HepG2 (cell line): ENCODE measurements around the gene BCAM. TPM values are rescaled to one million over a fixed set of nuclear protein-coding genes. Genes with fewer than 3 reads are reported as not detected.

Experiments used
- DR1 ChIP-seq: sonication (generic); formaldehyde crosslinking; IDR thresholded peaks from 2 replicates; pipeline ENCODE4 v1.8.0; 2021; ENCODE audit warnings: mild to moderate bottlenecking, missing genetic modification reagents, inconsistent platforms
- NBN ChIP-seq: fragments of 450-650 bp; conservative IDR thresholded peaks from 2 replicates; pipeline ENCODE4 v1.6.1; 2017
- PHF21A ChIP-seq: sonication (generic); formaldehyde crosslinking; IDR thresholded peaks from 2 replicates; pipeline ENCODE4 v1.5.0; 2020; ENCODE audit warnings: mild to moderate bottlenecking, missing genetic modification reagents
- RELA ChIP-seq: sonication (generic); formaldehyde crosslinking; IDR thresholded peaks from 2 replicates; pipeline ENCODE4 v1.4.0; 2020; ENCODE audit warnings: missing genetic modification reagents
- RXRA ChIP-seq: sonication (generic); formaldehyde crosslinking; IDR thresholded peaks from 2 replicates; pipeline ENCODE4 v1.5.1; 2020; ENCODE audit warnings: missing genetic modification reagents
- SMC3 ChIP-seq: IDR thresholded peaks from 2 replicates; pipeline ENCODE4 v1.6.1; 2011; ENCODE audit warnings: low read length, improper control_type of control experiment
- SOX6 ChIP-seq, 2 experiments: fragments of 450-650 bp in 1 of 2; sonication (generic) in 1 of 2; formaldehyde crosslinking in 1 of 2; IDR thresholded peaks; 2 replicates each; pipeline versions ENCODE4 v1.4.0 to v1.6.1; 2017 to 2020; ENCODE audit warnings: antibody characterized with exemption in 1 of 2, mild to moderate bottlenecking in 1 of 2, missing genetic modification reagents in 1 of 2
- TCF12 ChIP-seq, 2 experiments: fragments of 450-650 bp in 1 of 2; sonication (generic) in 1 of 2; formaldehyde crosslinking in 1 of 2; IDR thresholded peaks; 2 replicates each; pipeline versions ENCODE4 v1.6.1 to v1.8.0; 2017 to 2022; ENCODE audit warnings: antibody characterized with exemption in 1 of 2, mild to moderate bottlenecking in 1 of 2, missing genetic modification reagents in 1 of 2, moderate library complexity in 1 of 2
- ZNF17 ChIP-seq: sonication (generic); formaldehyde crosslinking; IDR thresholded peaks from 2 replicates; pipeline ENCODE4 v1.5.0; 2020; ENCODE audit warnings: mild to moderate bottlenecking, missing genetic modification reagents
- ZNF382 ChIP-seq: sonication (generic); formaldehyde crosslinking; IDR thresholded peaks from 2 replicates; pipeline ENCODE4 v1.5.0; 2020; ENCODE audit warnings: missing genetic modification reagents, mild to moderate bottlenecking, borderline replicate concordance
- ZNF432 ChIP-seq: sonication (generic); formaldehyde crosslinking; IDR thresholded peaks from 2 replicates; pipeline ENCODE4 v1.5.0; 2020; ENCODE audit warnings: missing genetic modification reagents, mild to moderate bottlenecking, borderline replicate concordance
- polyA plus RNA-seq, 8 experiments: library from polyadenylated mRNA; depleted of rRNA in 3 of 8; stranded (reverse) in 7 of 8; unstranded in 1 of 8; fragments of >200 nt; fragmentation: Illumina TruSeq in 4 of 8; extraction: Trizol in 4 of 8; gene quantifications; 2 replicates each; pipeline versions ENCODE4 v1.2.1 to v1.2.3, GENCODE V29; 2011 to 2016; ENCODE audit warnings: low read depth in 4 of 8, missing spikeins in 1 of 8, mixed read lengths in 1 of 8; ENCODE audit not compliant: insufficient read depth in 1 of 8
- total RNA-seq, 5 experiments: library from RNA; depleted of rRNA; stranded (reverse); fragments of >200 nt; fragmentation: Illumina TruSeq; extraction: Trizol; gene quantifications; 2 replicates each; pipeline ENCODE4 v1.2.3, GENCODE V29; 2016; ENCODE audit warnings: low read depth in 1 of 5
- TF ChIP-seq, protein P1 (sequence below): sonication (generic); formaldehyde crosslinking; IDR thresholded peaks from 2 replicates; pipeline ENCODE4 v1.9.0; 2021; ENCODE audit warnings: missing genetic modification reagents, borderline replicate concordance
- TF ChIP-seq, protein P2 (sequence below): sonication (generic); formaldehyde crosslinking; IDR thresholded peaks from one replicate; pipeline ENCODE4 v1.5.1; 2020; ENCODE audit warnings: mild to moderate bottlenecking, missing genetic modification reagents; ENCODE audit errors: not compliant biosample characterization
- TF ChIP-seq, protein P3 (sequence below): sonication (generic); formaldehyde crosslinking; IDR thresholded peaks from 2 replicates; pipeline ENCODE4 v1.4.0; 2020; ENCODE audit warnings: missing genetic modification reagents
- TF ChIP-seq, protein P4 (sequence below): sonication (generic); formaldehyde crosslinking; conservative IDR thresholded peaks from 2 replicates; pipeline ENCODE4 v1.8.0; 2022; ENCODE audit warnings: missing genetic modification reagents

Gene BCAM
- total and polyA plus RNA-seq, 2 of the 13 experiments (the other 11 are each of a cell fraction or from before 2014, with no cell fraction given), result 51.2 to 62.7 TPM

DNA sequence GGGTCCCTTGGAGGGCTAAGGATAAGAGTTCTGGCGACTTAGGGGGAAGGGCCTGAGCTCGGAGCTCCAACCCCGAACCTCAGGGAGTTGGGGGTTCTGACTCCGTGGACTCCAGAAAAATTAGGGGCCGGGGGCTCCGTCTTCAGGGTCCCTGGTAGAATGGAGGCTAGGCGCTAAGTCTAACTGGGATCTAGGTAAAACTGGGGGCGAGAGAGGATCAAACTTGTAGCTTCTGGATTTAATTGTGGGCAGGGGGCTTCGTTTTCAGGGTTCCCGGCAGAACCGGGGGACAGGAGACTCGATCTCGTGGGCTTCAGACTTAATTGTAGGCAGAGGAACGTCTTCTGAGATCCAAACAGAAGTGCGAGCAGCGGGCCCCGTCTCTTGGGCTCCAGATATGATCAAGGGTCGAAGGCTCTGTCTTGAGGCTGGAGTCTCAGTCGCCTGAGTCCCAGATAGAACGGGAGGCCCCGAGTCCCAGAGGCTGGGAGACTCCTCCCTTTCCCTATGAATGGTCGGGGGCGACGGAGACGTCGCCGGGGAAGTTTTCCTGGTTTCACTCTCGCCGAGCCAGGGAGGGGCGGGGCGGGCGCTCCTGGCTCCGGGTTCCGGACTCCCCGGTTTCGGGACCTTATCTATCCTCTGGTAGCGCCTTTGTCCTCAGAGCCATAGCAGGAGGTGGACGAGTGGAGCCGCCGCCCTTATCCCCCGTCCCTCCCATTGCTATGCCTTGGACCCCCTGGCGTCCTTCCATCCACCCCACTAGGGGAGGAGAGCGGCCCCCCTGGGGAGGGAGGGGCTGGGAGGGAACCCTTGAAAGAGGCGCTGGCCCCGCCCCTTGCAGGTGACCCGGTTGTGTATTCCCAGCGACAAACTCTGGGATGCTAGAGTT is 38.5 kb downstream of the BCAM start (continued):
- no peak for TF ChIP-seq ZNF382
- TF ChIP-seq RXRA, result peak; percentile 26
- no peak for TF ChIP-seq PHF21A (CRISPR knock-in tag)
- TF ChIP-seq ZNF17 (CRISPR knock-in tag), result no peak
- no peak for TF ChIP-seq ZNF432 (CRISPR knock-in tag)
- TF ChIP-seq, protein P1, sequence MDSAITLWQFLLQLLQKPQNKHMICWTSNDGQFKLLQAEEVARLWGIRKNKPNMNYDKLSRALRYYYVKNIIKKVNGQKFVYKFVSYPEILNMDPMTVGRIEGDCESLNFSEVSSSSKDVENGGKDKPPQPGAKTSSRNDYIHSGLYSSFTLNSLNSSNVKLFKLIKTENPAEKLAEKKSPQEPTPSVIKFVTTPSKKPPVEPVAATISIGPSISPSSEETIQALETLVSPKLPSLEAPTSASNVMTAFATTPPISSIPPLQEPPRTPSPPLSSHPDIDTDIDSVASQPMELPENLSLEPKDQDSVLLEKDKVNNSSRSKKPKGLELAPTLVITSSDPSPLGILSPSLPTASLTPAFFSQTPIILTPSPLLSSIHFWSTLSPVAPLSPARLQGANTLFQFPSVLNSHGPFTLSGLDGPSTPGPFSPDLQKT, result no peak
- no peak for TF ChIP-seq TCF12 (IDR thresholded peaks at IDR 0.05)
- TF ChIP-seq TCF12 (CRISPR knock-in tag; IDR thresholded peaks at IDR 0.05), result no peak
- no peak for TF ChIP-seq SOX6 (IDR thresholded peaks at IDR 0.05)
- TF ChIP-seq SOX6 (CRISPR knock-in tag; IDR thresholded peaks at IDR 0.05), result no peak; the same call in 1 of the 2 replicates
- TF ChIP-seq NBN, result no peak
- TF ChIP-seq, protein P2, sequence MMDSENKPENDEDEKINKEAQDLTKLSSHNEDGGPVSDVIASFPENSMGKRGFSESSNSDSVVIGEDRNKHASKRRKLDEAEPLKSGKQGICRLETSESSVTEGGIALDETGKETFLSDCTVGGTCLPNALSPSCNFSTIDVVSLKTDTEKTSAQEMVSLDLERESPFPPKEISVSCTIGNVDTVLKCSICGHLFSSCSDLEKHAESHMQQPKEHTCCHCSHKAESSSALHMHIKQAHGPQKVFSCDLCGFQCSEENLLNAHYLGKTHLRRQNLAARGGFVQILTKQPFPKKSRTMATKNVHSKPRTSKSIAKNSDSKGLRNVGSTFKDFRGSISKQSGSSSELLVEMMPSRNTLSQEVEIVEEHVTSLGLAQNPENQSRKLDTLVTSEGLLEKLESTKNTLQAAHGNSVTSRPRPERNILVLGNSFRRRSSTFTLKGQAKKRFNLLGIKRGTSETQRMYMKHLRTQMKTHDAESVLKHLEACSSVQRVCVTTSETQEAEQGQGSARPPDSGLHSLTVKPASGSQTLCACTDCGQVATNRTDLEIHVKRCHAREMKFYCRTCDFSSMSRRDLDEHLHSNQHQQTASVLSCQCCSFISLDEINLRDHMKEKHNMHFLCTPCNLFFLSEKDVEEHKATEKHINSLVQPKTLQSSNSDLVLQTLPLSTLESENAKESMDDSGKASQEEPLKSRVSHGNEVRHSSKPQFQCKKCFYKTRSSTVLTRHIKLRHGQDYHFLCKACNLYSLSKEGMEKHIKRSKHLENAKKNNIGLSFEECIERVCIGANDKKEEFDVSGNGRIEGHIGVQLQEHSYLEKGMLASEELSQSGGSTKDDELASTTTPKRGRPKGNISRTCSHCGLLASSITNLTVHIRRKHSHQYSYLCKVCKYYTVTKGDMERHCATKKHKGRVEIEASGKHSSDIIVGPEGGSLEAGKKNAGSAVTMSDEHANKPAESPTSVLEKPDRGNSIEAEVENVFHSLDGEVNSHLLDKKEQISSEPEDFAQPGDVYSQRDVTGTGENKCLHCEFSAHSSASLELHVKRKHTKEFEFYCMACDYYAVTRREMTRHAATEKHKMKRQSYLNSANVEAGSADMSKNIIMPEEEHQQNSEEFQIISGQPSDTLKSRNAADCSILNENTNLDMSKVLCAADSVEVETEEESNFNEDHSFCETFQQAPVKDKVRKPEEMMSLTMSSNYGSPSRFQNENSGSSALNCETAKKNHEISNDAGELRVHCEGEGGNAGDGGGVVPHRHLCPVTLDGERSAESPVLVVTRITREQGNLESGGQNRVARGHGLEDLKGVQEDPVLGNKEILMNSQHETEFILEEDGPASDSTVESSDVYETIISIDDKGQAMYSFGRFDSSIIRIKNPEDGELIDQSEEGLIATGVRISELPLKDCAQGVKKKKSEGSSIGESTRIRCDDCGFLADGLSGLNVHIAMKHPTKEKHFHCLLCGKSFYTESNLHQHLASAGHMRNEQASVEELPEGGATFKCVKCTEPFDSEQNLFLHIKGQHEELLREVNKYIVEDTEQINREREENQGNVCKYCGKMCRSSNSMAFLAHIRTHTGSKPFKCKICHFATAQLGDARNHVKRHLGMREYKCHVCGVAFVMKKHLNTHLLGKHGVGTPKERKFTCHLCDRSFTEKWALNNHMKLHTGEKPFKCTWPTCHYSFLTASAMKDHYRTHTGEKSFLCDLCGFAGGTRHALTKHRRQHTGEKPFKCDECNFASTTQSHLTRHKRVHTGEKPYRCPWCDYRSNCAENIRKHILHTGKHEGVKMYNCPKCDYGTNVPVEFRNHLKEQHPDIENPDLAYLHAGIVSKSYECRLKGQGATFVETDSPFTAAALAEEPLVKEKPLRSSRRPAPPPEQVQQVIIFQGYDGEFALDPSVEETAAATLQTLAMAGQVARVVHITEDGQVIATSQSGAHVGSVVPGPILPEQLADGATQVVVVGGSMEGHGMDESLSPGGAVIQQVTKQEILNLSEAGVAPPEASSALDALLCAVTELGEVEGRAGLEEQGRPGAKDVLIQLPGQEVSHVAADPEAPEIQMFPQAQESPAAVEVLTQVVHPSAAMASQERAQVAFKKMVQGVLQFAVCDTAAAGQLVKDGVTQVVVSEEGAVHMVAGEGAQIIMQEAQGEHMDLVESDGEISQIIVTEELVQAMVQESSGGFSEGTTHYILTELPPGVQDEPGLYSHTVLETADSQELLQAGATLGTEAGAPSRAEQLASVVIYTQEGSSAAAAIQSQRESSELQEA, result peak; percentile 14
- no peak for TF ChIP-seq DR1
- TF ChIP-seq, protein P3, sequence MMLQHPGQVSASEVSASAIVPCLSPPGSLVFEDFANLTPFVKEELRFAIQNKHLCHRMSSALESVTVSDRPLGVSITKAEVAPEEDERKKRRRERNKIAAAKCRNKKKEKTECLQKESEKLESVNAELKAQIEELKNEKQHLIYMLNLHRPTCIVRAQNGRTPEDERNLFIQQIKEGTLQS (CRISPR knock-in tag), result no peak
- TF ChIP-seq, protein P4, sequence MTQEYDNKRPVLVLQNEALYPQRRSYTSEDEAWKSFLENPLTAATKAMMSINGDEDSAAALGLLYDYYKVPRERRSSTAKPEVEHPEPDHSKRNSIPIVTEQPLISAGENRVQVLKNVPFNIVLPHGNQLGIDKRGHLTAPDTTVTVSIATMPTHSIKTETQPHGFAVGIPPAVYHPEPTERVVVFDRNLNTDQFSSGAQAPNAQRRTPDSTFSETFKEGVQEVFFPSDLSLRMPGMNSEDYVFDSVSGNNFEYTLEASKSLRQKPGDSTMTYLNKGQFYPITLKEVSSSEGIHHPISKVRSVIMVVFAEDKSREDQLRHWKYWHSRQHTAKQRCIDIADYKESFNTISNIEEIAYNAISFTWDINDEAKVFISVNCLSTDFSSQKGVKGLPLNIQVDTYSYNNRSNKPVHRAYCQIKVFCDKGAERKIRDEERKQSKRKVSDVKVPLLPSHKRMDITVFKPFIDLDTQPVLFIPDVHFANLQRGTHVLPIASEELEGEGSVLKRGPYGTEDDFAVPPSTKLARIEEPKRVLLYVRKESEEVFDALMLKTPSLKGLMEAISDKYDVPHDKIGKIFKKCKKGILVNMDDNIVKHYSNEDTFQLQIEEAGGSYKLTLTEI, result no peak
- TF ChIP-seq SMC3, result no peak
- TF ChIP-seq RELA, result no peak
